HepG2 (cell line): Measurements from ENCODE around the gene ROMO1. TPM values are rescaled to one million over a fixed set of nuclear protein-coding genes. Genes with fewer than 3 reads are reported as not detected.

ENCODE experiments used
- AHR ChIP-seq: IDR thresholded peaks from 2 replicates; pipeline ENCODE4 v1.6.1; 2018; ENCODE audit warnings: missing genetic modification reagents, missing compliant biosample characterization
- CEBPG ChIP-seq: IDR thresholded peaks from 2 replicates; pipeline ENCODE4 v1.6.1; 2016
- FOXP4 ChIP-seq: sonication (generic); formaldehyde crosslinking; IDR thresholded peaks from 2 replicates; pipeline ENCODE4 v1.4.0; 2020; ENCODE audit warnings: missing genetic modification reagents
- GLI4 ChIP-seq: sonication (generic); formaldehyde crosslinking; IDR thresholded peaks from 2 replicates; pipeline ENCODE4 v1.5.1; 2020; ENCODE audit warnings: missing genetic modification reagents, mild to moderate bottlenecking, moderate library complexity, borderline replicate concordance
- GTF2F1 ChIP-seq: fragments of 150-350 bp; IDR thresholded peaks from 2 replicates; pipeline ENCODE4 v1.6.1; 2014; ENCODE audit warnings: low read length
- KAT8 ChIP-seq: IDR thresholded peaks from 2 replicates; pipeline ENCODE4 v1.6.1; 2016; ENCODE audit warnings: missing genetic modification reagents, missing compliant biosample characterization
- LBX2 ChIP-seq: sonication (generic); formaldehyde crosslinking; IDR thresholded peaks from 2 replicates; pipeline ENCODE4 v1.5.0; 2020; ENCODE audit warnings: missing genetic modification reagents, mild to moderate bottlenecking, borderline replicate concordance
- PHF8 ChIP-seq: sonication (generic); formaldehyde crosslinking; IDR thresholded peaks from 2 replicates; pipeline ENCODE4 v1.5.0; 2020; ENCODE audit warnings: missing genetic modification reagents
- RFX3 ChIP-seq: IDR thresholded peaks from 2 replicates; pipeline ENCODE4 v1.6.1; 2016; ENCODE audit warnings: missing biosample characterization, missing genetic modification reagents
- RFXANK ChIP-seq: IDR thresholded peaks from 2 replicates; pipeline ENCODE4 v1.6.1; 2016
- SIX1 ChIP-seq: sonication (generic); formaldehyde crosslinking; IDR thresholded peaks from 2 replicates; pipeline ENCODE4 v1.4.0; 2020; ENCODE audit warnings: missing genetic modification reagents, borderline replicate concordance
- SKI ChIP-seq: fragments of 450-650 bp; IDR thresholded peaks from one replicate; pipeline ENCODE4 v1.6.1; 2018; ENCODE audit warnings: mild to moderate bottlenecking; ENCODE audit not compliant: partially characterized antibody
- TEAD3 ChIP-seq: optimal IDR thresholded peaks from 2 replicates; pipeline ENCODE3; 2016; ENCODE audit warnings: borderline replicate concordance
- ZC3H4 ChIP-seq: sonication (generic); formaldehyde crosslinking; IDR thresholded peaks from 2 replicates; pipeline ENCODE4 v1.4.0; 2020; ENCODE audit warnings: missing genetic modification reagents, borderline replicate concordance
- ZMYM2 ChIP-seq: sonication (generic); formaldehyde crosslinking; IDR thresholded peaks from 2 replicates; pipeline ENCODE4 v1.8.0; 2022; ENCODE audit warnings: mild to moderate bottlenecking, missing genetic modification reagents
- ZNF20 ChIP-seq: sonication (generic); formaldehyde crosslinking; IDR thresholded peaks from 2 replicates; pipeline ENCODE4 v1.4.0; 2020; ENCODE audit warnings: mild to moderate bottlenecking, moderate library complexity, missing genetic modification reagents
- ZNF33B ChIP-seq: sonication (generic); formaldehyde crosslinking; IDR thresholded peaks from 2 replicates; pipeline ENCODE4 v1.5.1; 2020; ENCODE audit warnings: mild to moderate bottlenecking, missing genetic modification reagents
- ZNF589 ChIP-seq: sonication (generic); formaldehyde crosslinking; conservative IDR thresholded peaks from 2 replicates; pipeline ENCODE4 v1.8.0; 2022; ENCODE audit warnings: mild to moderate bottlenecking, moderate library complexity, missing genetic modification reagents
- ZNF878 ChIP-seq: sonication (generic); formaldehyde crosslinking; IDR thresholded peaks from 2 replicates; pipeline ENCODE4 v1.8.1; 2023; ENCODE audit warnings: mild to moderate bottlenecking, missing genetic modification reagents, moderate library complexity
- polyA plus RNA-seq, 8 experiments: library from polyadenylated mRNA; depleted of rRNA in 3 of 8; stranded (reverse) in 7 of 8; unstranded in 1 of 8; fragments of >200 nt; fragmentation: Illumina TruSeq in 4 of 8; extraction: Trizol in 4 of 8; gene quantifications; 2 replicates each; pipeline versions ENCODE4 v1.2.1 to v1.2.3, GENCODE V29; 2011 to 2016; ENCODE audit warnings: low read depth in 4 of 8, missing spikeins in 1 of 8, mixed read lengths in 1 of 8; ENCODE audit not compliant: insufficient read depth in 1 of 8
- total RNA-seq, 5 experiments: library from RNA; depleted of rRNA; stranded (reverse); fragments of >200 nt; fragmentation: Illumina TruSeq; extraction: Trizol; gene quantifications; 2 replicates each; pipeline ENCODE4 v1.2.3, GENCODE V29; 2016; ENCODE audit warnings: low read depth in 1 of 5
- TF ChIP-seq, protein P1 (sequence below): IDR thresholded peaks from 2 replicates; pipeline ENCODE4 v1.6.1; 2016
- TF ChIP-seq, protein P2 (sequence below): sonication (generic); formaldehyde crosslinking; IDR thresholded peaks from 2 replicates; pipeline ENCODE4 v1.4.0; 2020; ENCODE audit warnings: missing genetic modification reagents, mild to moderate bottlenecking, borderline replicate concordance
- TF ChIP-seq, protein P3 (sequence below): IDR thresholded peaks from 2 replicates; pipeline ENCODE4 v1.6.1; 2018; ENCODE audit warnings: missing genetic modification reagents, mild to moderate bottlenecking, missing compliant biosample characterization

The ROMO1 gene
- total and polyA plus RNA-seq, 2 of the 13 experiments (the other 11 are each of a cell fraction or from before 2014, with no cell fraction given) = 636 to 755 TPM

- TF ChIP-seq FOXP4 (CRISPR knock-in tag) (peak; percentile 72), SIX1 (peak; percentile 30; the same call in 1 of the 2 replicates), LBX2 (no peak; the same call in 1 of the 2 replicates), KAT8 (CRISPR knock-in tag) (peak; percentile 99), CEBPG (peak; percentile 55; the same call in 1 of the 2 replicates), GTF2F1 (peak; percentile 95), ZNF33B (CRISPR knock-in tag) (peak; percentile 96), AHR (peak; percentile 99), ZNF20 (0 out of 2 replicates have a peak, but pooled peaks have one; percentile 95), RFX3 (CRISPR knock-in tag) (no peak), SKI (no peak), ZC3H4 (CRISPR knock-in tag) (no peak), ZNF878 (CRISPR knock-in tag) (0 out of 2 replicates have a peak, but pooled peaks have one; percentile 0), ZMYM2 (CRISPR knock-in tag) (peak; percentile 14; the same call in 1 of the 2 replicates), ZNF589 (CRISPR knock-in tag) (no peak; the same call in 1 of the 2 replicates), RFXANK (CRISPR knock-in tag) (0 out of 2 replicates have a peak, but pooled peaks have one; percentile 49), GLI4 (CRISPR knock-in tag) (peak; percentile 98), TEAD3 (CRISPR knock-in tag) (peak; percentile 90), PHF8 (peak; percentile 99)
- TF ChIP-seq, protein P1, sequence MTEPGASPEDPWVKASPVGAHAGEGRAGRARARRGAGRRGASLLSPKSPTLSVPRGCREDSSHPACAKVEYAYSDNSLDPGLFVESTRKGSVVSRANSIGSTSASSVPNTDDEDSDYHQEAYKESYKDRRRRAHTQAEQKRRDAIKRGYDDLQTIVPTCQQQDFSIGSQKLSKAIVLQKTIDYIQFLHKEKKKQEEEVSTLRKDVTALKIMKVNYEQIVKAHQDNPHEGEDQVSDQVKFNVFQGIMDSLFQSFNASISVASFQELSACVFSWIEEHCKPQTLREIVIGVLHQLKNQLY = peak; percentile 67; the same call in 1 of the 2 replicates
- TF ChIP-seq, protein P2, sequence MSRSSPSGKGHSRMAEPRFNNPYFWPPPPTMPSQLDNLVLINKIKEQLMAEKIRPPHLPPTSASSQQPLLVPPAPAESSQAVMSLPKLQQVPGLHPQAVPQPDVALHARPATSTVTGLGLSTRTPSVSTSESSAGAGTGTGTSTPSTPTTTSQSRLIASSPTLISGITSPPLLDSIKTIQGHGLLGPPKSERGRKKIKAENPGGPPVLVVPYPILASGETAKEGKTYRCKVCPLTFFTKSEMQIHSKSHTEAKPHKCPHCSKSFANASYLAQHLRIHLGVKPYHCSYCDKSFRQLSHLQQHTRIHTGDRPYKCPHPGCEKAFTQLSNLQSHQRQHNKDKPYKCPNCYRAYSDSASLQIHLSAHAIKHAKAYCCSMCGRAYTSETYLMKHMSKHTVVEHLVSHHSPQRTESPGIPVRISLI (CRISPR knock-in tag) = peak; percentile 71
- TF ChIP-seq, protein P3, sequence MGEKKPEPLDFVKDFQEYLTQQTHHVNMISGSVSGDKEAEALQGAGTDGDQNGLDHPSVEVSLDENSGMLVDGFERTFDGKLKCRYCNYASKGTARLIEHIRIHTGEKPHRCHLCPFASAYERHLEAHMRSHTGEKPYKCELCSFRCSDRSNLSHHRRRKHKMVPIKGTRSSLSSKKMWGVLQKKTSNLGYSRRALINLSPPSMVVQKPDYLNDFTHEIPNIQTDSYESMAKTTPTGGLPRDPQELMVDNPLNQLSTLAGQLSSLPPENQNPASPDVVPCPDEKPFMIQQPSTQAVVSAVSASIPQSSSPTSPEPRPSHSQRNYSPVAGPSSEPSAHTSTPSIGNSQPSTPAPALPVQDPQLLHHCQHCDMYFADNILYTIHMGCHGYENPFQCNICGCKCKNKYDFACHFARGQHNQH (CRISPR knock-in tag) = peak; percentile 98
Measured at GRCh38 chr20:35664466-35665206, 34.6 kb upstream of the ROMO1 start, which contains the start of the genes CPNE1 and RBM12 (continued).
